Activated CD4-positive, CD25-positive, alpha-beta regulatory T cell (primary cell): ENCODE data around the gene CGRRF1.

Source experiments
- DNase-seq, 4 experiments: peaks; one replicate each; lab custom pipeline; 2025; lab: John Stamatoyannopoulos, UW

CGRRF1 gene

GRCh38 chr14:54548491-54548890 lies 38.8 kb downstream of the CGRRF1 start:
- no peak for DNase-seq

- DNase-seq, result no peak
Observed at GRCh38 chr14:54549862-54550261, 40.2 kb downstream of the CGRRF1 start.

- DNase-seq, result no peak
Observed at GRCh38 chr14:54550514-54550913, 40.8 kb downstream of the CGRRF1 start.

GRCh38 chr14:54554401-54554800 lies 44.7 kb downstream of the CGRRF1 start:
- DNase-seq, result no peak

GRCh38 chr14:54555651-54556050 lies 45.9 kb downstream of the CGRRF1 start:
- no peak for DNase-seq

GRCh38 chr14:54556535-54556934 lies 46.8 kb downstream of the CGRRF1 start:
- no peak for DNase-seq

GRCh38 chr14:54562334-54562733 lies 52.6 kb downstream of the CGRRF1 start:
- no peak for DNase-seq

GRCh38 chr14:54564071-54564867 lies 54.6 kb downstream of the CGRRF1 start:
- no peak for DNase-seq

GRCh38 chr14:54564868-54565784 lies 55.4 kb downstream of the CGRRF1 start:
- peak; percentile 20 to 40 (median 34) for DNase-seq

- peak; percentile 36 to 71 (median 54) for DNase-seq
Observed at GRCh38 chr14:54565785-54566409, 56.2 kb downstream of the CGRRF1 start.

GRCh38 chr14:54566410-54567223 lies 56.9 kb downstream of the CGRRF1 start, which contains the start of gene SAMD4A:
TSS of gene SAMD4A (plus strand) at chr14:54567128. CDS start at chr14:54567917, 789 bp downstream.
- DNase-seq, result peak; percentile 17 to 37 (median 26)

GRCh38 chr14:54567224-54567638 lies 57.5 kb downstream of the CGRRF1 start:
- peak in 1 of 4 experiments; percentile 9 for DNase-seq

- peak in 2 of 4 experiments; percentile 8 to 24 for DNase-seq
Observed at GRCh38 chr14:54567639-54568561, 58.2 kb downstream of the CGRRF1 start.

GRCh38 chr14:54568821-54569595 lies 59.3 kb downstream of the CGRRF1 start:
- DNase-seq, result no peak

GRCh38 chr14:54570047-54570446 lies 60.3 kb downstream of the CGRRF1 start:
- DNase-seq, result no peak

- DNase-seq, result no peak
Observed at GRCh38 chr14:54570631-54571415, 61.1 kb downstream of the CGRRF1 start.

- no peak for DNase-seq
Observed at GRCh38 chr14:54572316-54572715, 62.6 kb downstream of the CGRRF1 start.

- DNase-seq, result no peak
Observed at GRCh38 chr14:54574528-54574927, 64.8 kb downstream of the CGRRF1 start.

- DNase-seq, result no peak
Observed at GRCh38 chr14:54577494-54577893, 67.8 kb downstream of the CGRRF1 start.
